Esophagus muscularis mucosa (tissue), 3 donors: ENCODE results near the gene MRPL17.

Experiments used
- CTCF ChIP-seq, 3 experiments: fragments of 200-600 bp in 2 of 3; fragments of 450-650 bp in 1 of 3; sonication (generic) in 2 of 3; IDR thresholded peaks; one replicate each; pipeline ENCODE4 v1.5.1; 2017 to 2019; ENCODE audit warnings: antibody characterized with exemption in 3 of 3, mild to moderate bottlenecking in 2 of 3, moderate library complexity in 1 of 3
- POLR2AphosphoS5 ChIP-seq, 2 donors: sonication (generic); formaldehyde crosslinking; IDR thresholded peaks; one replicate each; pipeline ENCODE4 v1.6.1; 2017; ENCODE audit warnings: antibody characterized with exemption in 2 of 2

- TF ChIP-seq CTCF (IDR thresholded peaks at IDR 0.05): no peak
- TF ChIP-seq POLR2AphosphoS5 (IDR thresholded peaks at IDR 0.05): no peak
Observed at GRCh38 chr11:6653656-6654055, 29.5 kb downstream of the MRPL17 start.
